Neutrophil (primary cell): ENCODE measurements around the gene POLD4.

Experiments
- H3K27ac ChIP-seq: fragments of 200-600 bp; sonication (generic); 2 replicates; pipeline ENCODE4 v1.5.1; 2016; ENCODE audit warnings: mild to moderate bottlenecking, moderate library complexity
- H3K27me3 ChIP-seq: fragments of 200-600 bp; sonication (generic); 2 replicates; pipeline ENCODE4 v1.6.0; 2016; ENCODE audit warnings: mild to moderate bottlenecking
- H3K36me3 ChIP-seq: fragments of 200-600 bp; sonication (generic); 2 replicates; pipeline ENCODE4 v1.5.1; 2017
- H3K4me1 ChIP-seq, 2 experiments: fragments of 200-600 bp in 1 of 2; sonication (generic) in 1 of 2; 1 replicate in 1 of 2; 2 replicates in 1 of 2; pipeline versions ENCODE4 v1.5.1 to v1.6.1; 2013 to 2016; ENCODE audit warnings: low read depth in 1 of 2, low read length in 1 of 2, mild to moderate bottlenecking in 1 of 2, moderate library complexity in 1 of 2; ENCODE audit not compliant: control insufficient read depth in 1 of 2, insufficient read depth in 1 of 2
- H3K4me3 ChIP-seq, 2 experiments: fragments of 200-600 bp in 1 of 2; sonication (generic) in 1 of 2; 1 replicate in 1 of 2; 2 replicates in 1 of 2; pipeline ENCODE4 v1.5.1; 2013 to 2016; ENCODE audit warnings: low read depth in 1 of 2, low read length in 1 of 2, mild to moderate bottlenecking in 1 of 2, moderate library complexity in 1 of 2
- H3K9me3 ChIP-seq: fragments of 200-600 bp; sonication (generic); 2 replicates; pipeline ENCODE4 v1.5.1; 2016
- CTCF ChIP-seq: fragments of 200-600 bp; sonication (generic); IDR thresholded peaks from 2 replicates; pipeline ENCODE4 v1.5.1; 2016; ENCODE audit warnings: antibody characterized with exemption

Gene POLD4

DNA sequence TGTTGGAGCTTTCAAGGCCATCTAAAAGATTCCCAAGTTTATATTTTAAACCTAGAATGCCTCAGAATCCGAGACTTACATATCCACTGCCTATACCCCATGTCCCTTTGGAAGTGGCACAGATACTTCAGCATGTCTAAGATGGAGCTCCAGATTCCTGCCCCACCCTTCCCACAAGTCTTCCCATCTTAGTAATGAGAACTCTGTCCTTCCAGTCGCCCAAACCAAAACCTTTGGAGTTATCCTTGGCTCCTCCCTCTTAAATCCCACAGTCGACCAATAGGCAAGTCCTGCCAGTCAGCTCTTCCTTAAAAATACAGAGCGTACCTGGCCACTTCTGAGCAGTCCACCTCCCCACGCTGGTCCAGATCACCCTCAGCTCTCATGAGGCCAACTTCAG lies 4.3 kb downstream of the POLD4 start:
- Histone ChIP-seq H3K27me3 (no peaks in the 10 kb centered on the region), H3K27ac (no peak overlapping the region), H3K36me3 (peaks cover 11% of the 10 kb centered on the region), H3K4me3 (no peak overlapping the region), H3K4me1 (peaks cover 24 to 32% of the 10 kb centered on the region in 2 experiments), H3K9me3 (no peaks in the 10 kb centered on the region)
- no peak for TF ChIP-seq CTCF

DNA sequence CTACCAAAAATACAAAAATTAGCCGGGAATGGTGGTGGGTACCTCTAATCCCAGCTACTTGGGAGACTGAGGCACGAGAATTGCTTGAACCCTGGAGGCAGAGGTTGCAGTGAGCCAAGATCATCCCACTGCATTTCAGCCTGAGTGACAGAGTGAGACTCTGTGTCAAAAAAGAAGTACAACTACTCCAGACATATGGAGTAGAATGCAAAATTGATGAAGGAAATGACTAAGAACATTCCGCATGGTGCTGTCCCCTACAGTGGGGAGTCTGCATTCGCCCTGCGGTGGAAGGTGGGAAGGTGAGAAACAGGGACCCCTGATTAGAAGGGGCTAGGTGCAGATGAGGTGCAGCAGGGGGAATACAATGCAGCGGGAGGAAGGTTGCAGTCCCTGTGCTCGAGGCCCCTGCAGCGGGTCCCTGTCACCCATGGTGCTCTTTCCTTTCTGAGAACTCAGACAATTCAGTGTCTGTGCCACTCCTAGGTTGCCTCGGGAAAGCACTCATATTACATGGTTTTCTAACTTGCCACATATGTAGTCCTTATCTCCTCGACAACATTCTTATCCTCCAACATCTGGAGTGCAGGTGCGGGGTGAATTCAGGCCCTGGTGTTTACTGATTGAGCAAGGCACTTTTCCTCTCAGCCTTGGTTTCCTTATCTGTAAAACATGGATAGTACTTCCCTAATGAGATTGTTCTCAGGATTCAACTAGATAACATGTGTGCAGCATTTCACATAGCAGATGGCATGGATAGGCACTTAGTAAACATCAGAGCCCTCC lies 5.2 kb downstream of the POLD4 start:
- no peak for TF ChIP-seq CTCF

DNA sequence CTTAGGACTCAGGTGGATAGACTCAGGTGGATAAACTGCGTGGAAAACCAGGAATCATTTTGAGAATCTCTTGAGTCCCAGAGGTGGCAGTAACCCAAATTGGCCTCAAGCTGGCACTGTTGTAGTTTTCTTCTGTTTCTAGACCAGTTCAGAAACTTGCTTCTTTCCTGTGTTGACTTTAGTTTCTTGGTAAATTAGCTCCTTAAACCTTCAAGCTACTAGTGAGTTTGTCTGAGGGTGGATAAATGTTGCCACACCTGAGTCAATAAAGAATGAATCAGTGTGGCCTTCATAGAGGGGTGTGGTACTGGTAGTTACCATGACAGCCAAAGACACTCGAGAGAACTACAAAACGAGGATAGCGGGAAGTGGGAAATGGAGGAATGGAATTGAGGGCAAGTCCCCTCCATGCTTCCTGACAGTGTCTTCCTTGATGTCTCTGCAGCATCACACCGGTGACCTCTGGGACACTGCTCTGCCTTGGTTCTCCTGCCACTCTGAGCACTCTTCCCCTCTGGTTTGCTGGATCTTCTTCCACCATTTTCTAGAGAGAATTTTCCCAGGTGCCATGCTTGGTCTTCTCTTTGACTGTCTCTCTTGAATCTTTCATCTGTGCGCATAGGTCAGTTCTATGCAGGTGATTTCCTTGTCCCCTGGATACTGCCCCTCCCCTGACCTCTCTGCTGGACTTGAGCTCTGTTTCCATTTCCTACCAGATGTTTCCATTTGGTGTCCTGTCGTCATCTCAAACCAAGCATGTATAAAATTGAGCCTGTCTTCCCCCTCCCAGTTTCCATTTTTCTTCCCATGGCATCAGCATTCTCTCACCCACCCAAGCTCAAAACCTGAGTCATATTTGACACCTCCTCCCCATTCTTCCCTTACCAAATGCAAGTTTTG lies 7.2 kb downstream of the POLD4 start:
- Histone ChIP-seq H3K4me3 (no peak overlapping the region), H3K4me1 (peaks cover 3 to 5% of the 10 kb centered on the region in 2 experiments), H3K27ac (no peak overlapping the region), H3K36me3 (peaks cover 4% of the 10 kb centered on the region), H3K9me3 (no peaks in the 10 kb centered on the region), H3K27me3 (no peaks in the 10 kb centered on the region)
- no peak for TF ChIP-seq CTCF

More for the DNA sequence above, 5.2 kb downstream of the POLD4 start:
- peaks cover 11% of the 10 kb centered on the region for H3K36me3 ChIP-seq
- no peaks in the 10 kb centered on the region for H3K9me3 ChIP-seq
- no peaks in the 10 kb centered on the region for H3K27me3 ChIP-seq
- no peak overlapping the region for H3K4me3 ChIP-seq
- no peak overlapping the region for H3K27ac ChIP-seq
- H3K4me1 ChIP-seq, result peaks cover 20 to 23% of the 10 kb centered on the region in 2 experiments

GRCh38 chr11:67345247-67345919 lies 8.0 kb downstream of the POLD4 start:
- Histone ChIP-seq H3K27ac (no peak overlapping the region), H3K4me3 (no peak overlapping the region), H3K4me1 (no peaks in the 10 kb centered on the region), H3K9me3 (no peaks in the 10 kb centered on the region), H3K36me3 (no peaks in the 10 kb centered on the region), H3K27me3 (no peaks in the 10 kb centered on the region)
- TF ChIP-seq CTCF, result no peak

DNA sequence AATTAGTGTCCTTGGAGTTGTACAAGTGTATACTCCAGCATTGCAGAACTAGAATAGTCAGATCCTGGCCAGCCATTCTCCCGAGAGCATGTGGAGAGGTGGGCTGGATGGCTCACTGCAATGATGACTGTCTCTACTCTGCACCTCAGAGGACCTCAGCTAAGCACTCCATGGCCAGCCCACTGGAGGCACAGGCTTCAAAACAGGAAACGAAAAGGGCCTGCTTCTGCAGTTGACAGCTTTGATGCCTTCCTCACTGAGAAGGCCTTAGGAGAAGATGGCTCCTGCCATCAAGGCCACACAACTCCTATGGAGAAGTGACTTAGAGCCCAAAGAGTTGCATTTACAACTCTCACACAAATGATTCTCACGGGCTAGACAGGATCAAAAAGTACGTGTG lies 9.1 kb downstream of the POLD4 start:
- Histone ChIP-seq H3K4me3 (no peak overlapping the region), H3K27ac (no peak overlapping the region), H3K4me1 (no peaks in the 10 kb centered on the region)

More for the DNA sequence above, 9.1 kb downstream of the POLD4 start:
- no peaks in the 10 kb centered on the region for H3K27me3 ChIP-seq
- H3K36me3 ChIP-seq, result no peaks in the 10 kb centered on the region
- H3K9me3 ChIP-seq, result no peaks in the 10 kb centered on the region
- TF ChIP-seq CTCF, result no peak
